Activated CD8-positive, alpha-beta T cell treated with anti-CD3 and anti-CD28 coated beads for 36 hours (primary cell): ENCODE results near the gene MICOS13. TPM values are rescaled to one million over a fixed set of nuclear protein-coding genes. Genes with fewer than 3 reads are reported as not detected.
"Not testable (repeated sequence)": the region's sequence is repeated elsewhere in the genome, so short reads cannot be mapped to it uniquely, and the experiment has no call there.

Source experiments
- ATAC-seq: fragments of 200-7000 bp; cut with Tn5 transposase; one replicate; pipeline ENCODE4 v1.10.0; 2021; ENCODE audit warnings: mild to moderate bottlenecking, moderate library complexity
- CTCF ChIA-PET: fragments of 350-600 bp; sonication (Branson Sonifier 250); formaldehyde crosslinking; loops from one replicate; lab custom pipeline; 2021; ENCODE audit warnings: antibody characterized with exemption; lab: Charles Lee
- POLR2A ChIA-PET: fragments of 350-600 bp; sonication (Branson Sonifier 250); formaldehyde crosslinking; loops from one replicate; lab custom pipeline; 2021; ENCODE audit warnings: antibody characterized with exemption; lab: Charles Lee
- DNase-seq: peaks from one replicate; pipeline ENCODE4 v3.0.0-alpha.2; 2020
- H3K27ac Mint-ChIP-seq: one replicate; pipeline ENCODE4 v1.8.0; 2021; ENCODE audit warnings: mild to moderate bottlenecking, mixed read lengths
- H3K27me3 Mint-ChIP-seq: one replicate; pipeline ENCODE4 v1.8.0; 2021; ENCODE audit warnings: mixed read lengths
- H3K36me3 Mint-ChIP-seq: one replicate; pipeline ENCODE4 v1.8.0; 2021; ENCODE audit warnings: low read depth, mixed read lengths
- H3K4me1 Mint-ChIP-seq: one replicate; pipeline ENCODE4 v1.8.0; 2021; ENCODE audit warnings: low read depth, mixed read lengths
- H3K4me3 Mint-ChIP-seq: one replicate; pipeline ENCODE4 v1.8.0; 2021; ENCODE audit warnings: mild to moderate bottlenecking, moderate library complexity, mixed read lengths
- H3K9me3 Mint-ChIP-seq: one replicate; pipeline ENCODE4 v1.8.0; 2021; ENCODE audit warnings: mixed read lengths
- CTCF ChIP-seq: fragments of 200-600 bp; IDR thresholded peaks from one replicate; pipeline ENCODE4 v1.8.0; 2022; ENCODE audit warnings: antibody characterized with exemption, mild to moderate bottlenecking
- intact Hi-C: fragments of 100-400 bp; cut with micrococcal nuclease; formaldehyde crosslinking; loops from one replicate; pipeline ENCODE4 v1.10.0; 2022
- total RNA-seq, 2 experiments: library from RNA; stranded (reverse); gene quantifications; one replicate each; pipeline ENCODE4 v1.2.3, GENCODE V29; 2021

MICOS13 gene
- total RNA-seq, 2 experiments from 2014 or later = 49.4 TPM

GRCh38 chr19:5706876-5707573, 26.7 kb upstream of the MICOS13 start:
- CTCF ChIA-PET = interaction anchor here (1.2 kb wide), 1 partner anchor 17 kb away, joined by 3 read pairs; the partner anchor contains the start of gene RPL36
- peaks cover 52% of the 10 kb centered on the region for H3K36me3 Mint-ChIP-seq
- no peaks in the 10 kb centered on the region for H3K4me1 Mint-ChIP-seq

GRCh38 chr19:5705552-5705951, 25.2 kb upstream of the MICOS13 start:
- POLR2A ChIA-PET = interaction anchor here (2.6 to 18.8 kb wide), 3 partner anchors 8 to 15 kb away, joined by 17 to 516 read pairs (median 82); partner anchors contain the start of genes CATSPERD, HSD11B1L, LONP1 and RPL36
- H3K9me3 Mint-ChIP-seq = no peaks in the 10 kb centered on the region
- no peaks in the 10 kb centered on the region for H3K27me3 Mint-ChIP-seq
- H3K36me3 Mint-ChIP-seq = peaks cover 56% of the 10 kb centered on the region
- ATAC-seq (no peak), DNase-seq (no peak)
- TF ChIP-seq CTCF = no peak
- no peak overlapping the region for H3K4me3 Mint-ChIP-seq
- H3K27ac Mint-ChIP-seq = no peak overlapping the region
- intact Hi-C loops = no loop called here
- H3K4me1 Mint-ChIP-seq = no peaks in the 10 kb centered on the region
- CTCF ChIA-PET = interaction anchor here (1.7 kb wide), 1 partner anchor 16 kb away, joined by 4 read pairs; the partner anchor contains the start of gene RPL36

More at GRCh38 chr19:5706876-5707573, 26.7 kb upstream of the MICOS13 start:
- DNase-seq (no peak), ATAC-seq (no peak)
- TF ChIP-seq CTCF = no peak
- Mint-ChIP-seq H3K9me3 (no peaks in the 10 kb centered on the region), H3K4me3 (no peak overlapping the region), H3K27ac (no peak overlapping the region), H3K27me3 (no peaks in the 10 kb centered on the region)
- intact Hi-C loops = no loop called here
- POLR2A ChIA-PET = interaction anchor here (1.1 to 18.8 kb wide), 3 partner anchors 11 to 28 kb away, joined by 4 to 516 read pairs (median 82); partner anchors contain the start of genes CATSPERD, HSD11B1L, LONP1 and RPL36

- no peak for DNase-seq
- Mint-ChIP-seq H3K9me3 (no peaks in the 10 kb centered on the region), H3K27me3 (no peaks in the 10 kb centered on the region), H3K27ac (no peak overlapping the region), H3K36me3 (peaks cover 55% of the 10 kb centered on the region), H3K4me1 (no peaks in the 10 kb centered on the region), H3K4me3 (no peak overlapping the region)
- no peak for ATAC-seq
- CTCF ChIA-PET = no interaction called here
- TF ChIP-seq CTCF = no peak
- POLR2A ChIA-PET = interaction anchor here (1.1 to 18.8 kb wide), 5 partner anchors 8 to 15 kb away, joined by 3 to 516 read pairs (median 17); partner anchors contain the start of genes CATSPERD, HSD11B1L, LONP1 and RPL36
- intact Hi-C loops = no loop called here
Measured at GRCh38 chr19:5703819-5704818, 23.8 kb upstream of the MICOS13 start.

GRCh38 chr19:5702053-5702410, 21.7 kb upstream of the MICOS13 start:
- POLR2A ChIA-PET = interaction anchor here (1.3 kb wide), 1 partner anchor 11 kb away, joined by 5 read pairs; no protein-coding TSS in a partner anchor
- ATAC-seq, H3K27ac Mint-ChIP-seq, H3K4me1 Mint-ChIP-seq, H3K4me3 Mint-ChIP-seq, CTCF ChIA-PET, H3K27me3 Mint-ChIP-seq, H3K9me3 Mint-ChIP-seq, DNase-seq, intact Hi-C loops: not testable (repeated sequence)
- peaks cover 56% of the 10 kb centered on the region for H3K36me3 Mint-ChIP-seq

GRCh38 chr19:5700455-5701092, 20.3 kb upstream of the MICOS13 start:
- POLR2A ChIA-PET = interaction anchor here (3.1 to 20.6 kb wide), 2 partner anchors 10 to 12 kb away, joined by 14 to 516 read pairs; partner anchors contain the start of genes CATSPERD, LONP1 and RPL36
- peaks cover 52% of the 10 kb centered on the region for H3K36me3 Mint-ChIP-seq
- intact Hi-C loops = no loop called here

More at GRCh38 chr19:5700455-5701092, 20.3 kb upstream of the MICOS13 start:
- no peaks in the 10 kb centered on the region for H3K9me3 Mint-ChIP-seq
- no peak overlapping the region for H3K27ac Mint-ChIP-seq
- ATAC-seq (no peak), DNase-seq (no peak)
- no peaks in the 10 kb centered on the region for H3K27me3 Mint-ChIP-seq
- H3K4me3 Mint-ChIP-seq = no peak overlapping the region
- no peaks in the 10 kb centered on the region for H3K4me1 Mint-ChIP-seq
- CTCF ChIA-PET = interaction anchor here (2.0 to 2.2 kb wide), 2 partner anchors 11 kb away, joined by 6 to 11 read pairs; no protein-coding TSS in a partner anchor
- no peak for TF ChIP-seq CTCF
